ENCODE data around the gene SLC16A13. TPM values are rescaled to one million over a fixed set of nuclear protein-coding genes. Genes with fewer than 3 reads are reported as not detected.

SLC16A13 gene
- total and polyA plus RNA-seq, 10 of the 15 experiments (the other 5 are each of a cell fraction or from before 2014, with no cell fraction given) = 0.34 to 12.1 (median 3.3) TPM

DNA sequence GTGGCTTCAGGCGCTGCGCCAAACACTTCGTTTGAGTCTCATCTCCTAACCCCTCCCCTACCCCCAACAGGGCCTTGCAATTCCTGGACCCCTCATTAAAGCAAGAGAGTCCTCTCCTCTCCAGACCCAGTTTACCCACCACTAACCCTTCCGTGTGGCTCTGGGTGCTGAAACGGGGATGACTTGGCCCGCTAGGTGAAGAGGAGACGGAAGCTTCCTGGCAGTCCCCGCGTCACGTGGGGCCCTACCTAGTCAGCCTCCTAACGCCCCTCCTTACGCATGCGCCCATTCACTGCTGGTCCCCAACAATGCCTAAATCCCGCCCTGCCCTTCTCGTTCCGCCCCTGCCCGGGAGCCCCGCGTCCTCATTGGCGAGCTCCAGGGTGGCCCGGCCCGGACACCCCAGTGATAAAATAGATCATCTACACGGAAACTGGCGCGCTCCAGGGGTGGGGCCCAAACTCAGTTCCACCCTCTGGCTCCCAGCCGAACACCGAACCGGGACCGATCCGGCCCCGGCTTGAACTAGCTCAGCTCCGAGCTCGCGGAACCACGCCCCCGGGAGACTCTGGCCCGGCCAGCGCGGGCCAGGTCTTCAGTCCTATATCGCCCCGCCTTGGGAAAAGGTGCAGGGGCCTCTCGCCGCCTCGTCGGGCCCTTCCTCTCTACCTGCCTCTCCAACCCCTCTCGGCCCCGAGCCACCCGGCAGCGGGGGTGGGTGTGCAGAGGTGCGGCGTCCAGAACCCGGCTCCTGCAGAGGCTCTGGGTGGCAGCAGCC, at the start of gene SLC16A13 (continued):
- TF ChIP-seq E2F4 (IDR thresholded peaks at IDR 0.05; ENCODE audit: low read depth, low read length) (no peak; the same call in 1 of the 2 replicates), KDM1A (IDR thresholded peaks at IDR 0.05; ENCODE audit: borderline replicate concordance) (no peak), POLR2A (IDR thresholded peaks at IDR 0.05; ENCODE audit: low read depth, low read length) (peak; percentile 95), CEBPZ (IDR thresholded peaks at IDR 0.05; ENCODE audit: low read depth, low read length) (no peak), ASH2L (IDR thresholded peaks at IDR 0.05; ENCODE audit: borderline replicate concordance, low read depth) (no peak), NFXL1 (IDR thresholded peaks at IDR 0.05; ENCODE audit: borderline replicate concordance) (no peak), HCFC1 (IDR thresholded peaks at IDR 0.05; ENCODE audit: low read length) (no peak; the same call in 1 of the 2 replicates), CTCF (IDR thresholded peaks at IDR 0.05 in 2 of 3, conservative IDR thresholded peaks at IDR 0.05 in 1 of 3; ENCODE audit: control insufficient read depth in 2 of 3, extremely low read depth in 1 of 3, insufficient read depth in 1 of 3, low read depth in 3 of 3, low read length in 3 of 3) (no peak), RUNX3 (IDR thresholded peaks at IDR 0.05; ENCODE audit: low read length) (no peak), STAT3 (IDR thresholded peaks at IDR 0.05; ENCODE audit: low read depth, low read length) (no peak), RCOR1 (conservative IDR thresholded peaks at IDR 0.05; ENCODE audit: low read depth, low read length) (no peak), PAX5 (IDR thresholded peaks at IDR 0.05; ENCODE audit: borderline replicate concordance, low read depth, low read length) (peak; percentile 7; the same call in 1 of the 2 replicates), ZSCAN29 (IDR thresholded peaks at IDR 0.05) (no peak), SUPT20H (IDR thresholded peaks at IDR 0.05; ENCODE audit: borderline replicate concordance, control insufficient read depth, low read depth, low read length) (no peak)
- TF ChIP-seq, protein P1, sequence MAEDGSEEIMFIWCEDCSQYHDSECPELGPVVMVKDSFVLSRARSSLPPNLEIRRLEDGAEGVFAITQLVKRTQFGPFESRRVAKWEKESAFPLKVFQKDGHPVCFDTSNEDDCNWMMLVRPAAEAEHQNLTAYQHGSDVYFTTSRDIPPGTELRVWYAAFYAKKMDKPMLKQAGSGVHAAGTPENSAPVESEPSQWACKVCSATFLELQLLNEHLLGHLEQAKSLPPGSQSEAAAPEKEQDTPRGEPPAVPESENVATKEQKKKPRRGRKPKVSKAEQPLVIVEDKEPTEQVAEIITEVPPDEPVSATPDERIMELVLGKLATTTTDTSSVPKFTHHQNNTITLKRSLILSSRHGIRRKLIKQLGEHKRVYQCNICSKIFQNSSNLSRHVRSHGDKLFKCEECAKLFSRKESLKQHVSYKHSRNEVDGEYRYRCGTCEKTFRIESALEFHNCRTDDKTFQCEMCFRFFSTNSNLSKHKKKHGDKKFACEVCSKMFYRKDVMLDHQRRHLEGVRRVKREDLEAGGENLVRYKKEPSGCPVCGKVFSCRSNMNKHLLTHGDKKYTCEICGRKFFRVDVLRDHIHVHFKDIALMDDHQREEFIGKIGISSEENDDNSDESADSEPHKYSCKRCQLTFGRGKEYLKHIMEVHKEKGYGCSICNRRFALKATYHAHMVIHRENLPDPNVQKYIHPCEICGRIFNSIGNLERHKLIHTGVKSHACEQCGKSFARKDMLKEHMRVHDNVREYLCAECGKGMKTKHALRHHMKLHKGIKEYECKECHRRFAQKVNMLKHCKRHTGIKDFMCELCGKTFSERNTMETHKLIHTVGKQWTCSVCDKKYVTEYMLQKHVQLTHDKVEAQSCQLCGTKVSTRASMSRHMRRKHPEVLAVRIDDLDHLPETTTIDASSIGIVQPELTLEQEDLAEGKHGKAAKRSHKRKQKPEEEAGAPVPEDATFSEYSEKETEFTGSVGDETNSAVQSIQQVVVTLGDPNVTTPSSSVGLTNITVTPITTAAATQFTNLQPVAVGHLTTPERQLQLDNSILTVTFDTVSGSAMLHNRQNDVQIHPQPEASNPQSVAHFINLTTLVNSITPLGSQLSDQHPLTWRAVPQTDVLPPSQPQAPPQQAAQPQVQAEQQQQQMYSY (CRISPR knock-in tag; IDR thresholded peaks at IDR 0.05) = no peak
- TF ChIP-seq, protein P2, sequence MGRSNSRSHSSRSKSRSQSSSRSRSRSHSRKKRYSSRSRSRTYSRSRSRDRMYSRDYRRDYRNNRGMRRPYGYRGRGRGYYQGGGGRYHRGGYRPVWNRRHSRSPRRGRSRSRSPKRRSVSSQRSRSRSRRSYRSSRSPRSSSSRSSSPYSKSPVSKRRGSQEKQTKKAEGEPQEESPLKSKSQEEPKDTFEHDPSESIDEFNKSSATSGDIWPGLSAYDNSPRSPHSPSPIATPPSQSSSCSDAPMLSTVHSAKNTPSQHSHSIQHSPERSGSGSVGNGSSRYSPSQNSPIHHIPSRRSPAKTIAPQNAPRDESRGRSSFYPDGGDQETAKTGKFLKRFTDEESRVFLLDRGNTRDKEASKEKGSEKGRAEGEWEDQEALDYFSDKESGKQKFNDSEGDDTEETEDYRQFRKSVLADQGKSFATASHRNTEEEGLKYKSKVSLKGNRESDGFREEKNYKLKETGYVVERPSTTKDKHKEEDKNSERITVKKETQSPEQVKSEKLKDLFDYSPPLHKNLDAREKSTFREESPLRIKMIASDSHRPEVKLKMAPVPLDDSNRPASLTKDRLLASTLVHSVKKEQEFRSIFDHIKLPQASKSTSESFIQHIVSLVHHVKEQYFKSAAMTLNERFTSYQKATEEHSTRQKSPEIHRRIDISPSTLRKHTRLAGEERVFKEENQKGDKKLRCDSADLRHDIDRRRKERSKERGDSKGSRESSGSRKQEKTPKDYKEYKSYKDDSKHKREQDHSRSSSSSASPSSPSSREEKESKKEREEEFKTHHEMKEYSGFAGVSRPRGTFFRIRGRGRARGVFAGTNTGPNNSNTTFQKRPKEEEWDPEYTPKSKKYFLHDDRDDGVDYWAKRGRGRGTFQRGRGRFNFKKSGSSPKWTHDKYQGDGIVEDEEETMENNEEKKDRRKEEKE (IDR thresholded peaks at IDR 0.05) = no peak

Measured in GM12878 (cell line).